ENCODE measurements around the gene SDCBP2.
A peak's percentile ranks its signal among the peaks of the same experiment; 100 is the strongest.

Gene SDCBP2

GRCh38 chr20:1264727-1265126, 64.2 kb downstream of the SDCBP2 start:
- no peak for TF ChIP-seq HDGF (IDR thresholded peaks at IDR 0.05; ENCODE audit: borderline replicate concordance)
- TF ChIP-seq NFRKB (IDR thresholded peaks at IDR 0.05), result no peak
- no peak for TF ChIP-seq ELF4 (IDR thresholded peaks at IDR 0.05)
- TF ChIP-seq SP1 (IDR thresholded peaks at IDR 0.05), result no peak
- CTCF ChIA-PET, result no interaction called here
- DNase-seq (ENCODE audit: extremely low spot score), result no peak
- POLR2A ChIA-PET, result no interaction called here

GRCh38 chr20:1263853-1264252, 65.1 kb downstream of the SDCBP2 start:
- CTCF ChIA-PET, result no interaction called here
- POLR2A ChIA-PET, result no interaction called here
- DNase-seq (ENCODE audit: extremely low spot score), result no peak
- TF ChIP-seq CTBP1 (IDR thresholded peaks at IDR 0.05; ENCODE audit: borderline replicate concordance), result no peak
- peak; percentile 73 for TF ChIP-seq ZNF384 (IDR thresholded peaks at IDR 0.05)
- TF ChIP-seq FOXM1 (IDR thresholded peaks at IDR 0.05; ENCODE audit: borderline replicate concordance), result no peak

Measured in HEK293T (cell line).